ENCODE measurements around the gene PLCZ1. TPM values are rescaled to one million over a fixed set of nuclear protein-coding genes. Genes with fewer than 3 reads are reported as not detected.

Gene PLCZ1
- not detected in 2 replicates for total RNA-seq

GRCh38 chr12:18737819-18738218 is at the start of gene PLCZ1, which contains the start of gene CAPZA3:
Gene PLCZ1, minus strand, starts transcription at chr12:18738012. Its CDS starts 641 bp downstream, at chr12:18737371.
Gene CAPZA3, plus strand, starts transcription at chr12:18738119. Its CDS starts 150 bp downstream, at chr12:18738269.

Other genes with a start within 250 kb of the PLCZ1 start
- not detected in 2 replicates for gene CAPZA3, start 107 bp upstream of the PLCZ1 start, total RNA-seq

Measured in mesangial cell (primary cell).